AG04450 (cell line): ENCODE results near the gene DNAJC15. TPM values are rescaled to one million over a fixed set of nuclear protein-coding genes. Genes with fewer than 3 reads are reported as not detected.
"Not testable (repeated sequence)": the region's sequence is repeated elsewhere in the genome, so short reads cannot be mapped to it uniquely, and the experiment has no call there.

ENCODE experiments used
- CTCF ChIA-PET: fragments of 300-600, 350-600 bp; formaldehyde crosslinking; extraction: SDS; loops from one replicate; lab custom pipeline; 2022; ENCODE audit warnings: antibody characterized with exemption, inconsistent platforms; lab: Charles Lee
- POLR2A ChIA-PET: fragments of 350-600 bp; formaldehyde crosslinking; extraction: SDS; loops from one replicate; lab custom pipeline; 2021; ENCODE audit warnings: antibody characterized with exemption, inconsistent platforms; lab: Yijun Ruan, JAX
- DNase-seq: peaks from one replicate; pipeline ENCODE4 v3.0.0-alpha.2; 2011; ENCODE audit warnings: low read depth, low spot score
- H3K27ac ChIP-seq: one replicate; pipeline ENCODE4 v1.5.1; 2012; ENCODE audit warnings: low read depth, low read length, control low read depth
- H3K27me3 ChIP-seq: one replicate; pipeline ENCODE4 v1.6.0; 2012; ENCODE audit warnings: low read length; ENCODE audit not compliant: control insufficient read depth, insufficient read depth
- H3K4me3 ChIP-seq: 2 replicates; pipeline ENCODE4 v1.5.1; 2011; ENCODE audit warnings: mild to moderate bottlenecking, low read depth, low read length, control low read depth
- H3K9me3 ChIP-seq: 2 replicates; pipeline ENCODE4 v1.5.1; 2012; ENCODE audit warnings: low read length; ENCODE audit not compliant: control insufficient read depth, insufficient read depth
- polyA plus RNA-seq: library from polyadenylated mRNA; depleted of rRNA; stranded (reverse); fragments of >200 nt; gene quantifications from 2 replicates; pipeline ENCODE4 v1.2.3, GENCODE V29; 2011
- TF ChIP-seq, protein P1 (sequence below): IDR thresholded peaks from 2 replicates; pipeline ENCODE4 v1.5.1; 2011; ENCODE audit warnings: low read depth, low read length, control low read depth, inconsistent platforms

Gene DNAJC15
- polyA plus RNA-seq, 1 experiment: 48.6 TPM

- Histone ChIP-seq H3K4me3 (no peak overlapping the region), H3K27ac (no peak overlapping the region), H3K27me3 (no peaks in the 10 kb centered on the region), H3K9me3 (no peaks in the 10 kb centered on the region; the same call in 1 of the 2 replicates)
- TF ChIP-seq, protein P1, sequence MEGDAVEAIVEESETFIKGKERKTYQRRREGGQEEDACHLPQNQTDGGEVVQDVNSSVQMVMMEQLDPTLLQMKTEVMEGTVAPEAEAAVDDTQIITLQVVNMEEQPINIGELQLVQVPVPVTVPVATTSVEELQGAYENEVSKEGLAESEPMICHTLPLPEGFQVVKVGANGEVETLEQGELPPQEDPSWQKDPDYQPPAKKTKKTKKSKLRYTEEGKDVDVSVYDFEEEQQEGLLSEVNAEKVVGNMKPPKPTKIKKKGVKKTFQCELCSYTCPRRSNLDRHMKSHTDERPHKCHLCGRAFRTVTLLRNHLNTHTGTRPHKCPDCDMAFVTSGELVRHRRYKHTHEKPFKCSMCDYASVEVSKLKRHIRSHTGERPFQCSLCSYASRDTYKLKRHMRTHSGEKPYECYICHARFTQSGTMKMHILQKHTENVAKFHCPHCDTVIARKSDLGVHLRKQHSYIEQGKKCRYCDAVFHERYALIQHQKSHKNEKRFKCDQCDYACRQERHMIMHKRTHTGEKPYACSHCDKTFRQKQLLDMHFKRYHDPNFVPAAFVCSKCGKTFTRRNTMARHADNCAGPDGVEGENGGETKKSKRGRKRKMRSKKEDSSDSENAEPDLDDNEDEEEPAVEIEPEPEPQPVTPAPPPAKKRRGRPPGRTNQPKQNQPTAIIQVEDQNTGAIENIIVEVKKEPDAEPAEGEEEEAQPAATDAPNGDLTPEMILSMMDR: no peak
- CTCF ChIA-PET: no interaction called here
- DNase-seq: no peak
- POLR2A ChIA-PET: no interaction called here
Observed at GRCh38 chr13:43031881-43032280, 8.5 kb downstream of the DNAJC15 start.

DNA sequence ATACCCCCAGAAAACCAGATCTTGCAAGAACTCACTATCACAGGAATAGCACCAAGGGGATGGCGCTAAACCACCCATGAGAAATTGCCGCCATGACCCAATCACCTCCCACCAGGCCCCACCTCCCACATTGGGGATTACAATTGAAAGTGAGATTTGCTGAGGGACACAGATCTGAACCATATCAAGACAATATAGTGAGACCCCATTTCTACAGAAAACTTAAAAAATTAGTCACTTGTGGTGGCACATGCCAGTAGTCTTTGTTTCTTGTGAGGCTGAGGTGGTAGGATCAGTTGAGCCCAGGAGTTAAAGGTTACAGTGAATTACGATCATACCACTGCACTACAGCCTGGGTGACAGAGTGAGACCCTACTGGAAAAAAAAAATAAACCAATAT is 9.7 kb downstream of the DNAJC15 start:
- TF ChIP-seq, protein P1: no peak
- Histone ChIP-seq H3K9me3 (no peaks in the 10 kb centered on the region; the same call in 1 of the 2 replicates), H3K27me3 (no peaks in the 10 kb centered on the region), H3K4me3 (no peak overlapping the region), H3K27ac (no peak overlapping the region)
- ChIA-PET CTCF (no interaction called here), POLR2A (no interaction called here)
- DNase-seq: no peak

GRCh38 chr13:43036351-43037250 is 13.2 kb downstream of the DNAJC15 start:
- no peaks in the 10 kb centered on the region for H3K27me3 ChIP-seq
- ChIA-PET CTCF (interaction anchor here (0.6 to 1.4 kb wide), 3 partner anchors 67 to 427 kb away, joined by 3 to 6 read pairs (median 4); no protein-coding TSS in a partner anchor), POLR2A (no interaction called here)
- H3K4me3 ChIP-seq: no peak overlapping the region
- TF ChIP-seq, protein P1: no peak
- H3K9me3 ChIP-seq: no peaks in the 10 kb centered on the region; the same call in 1 of the 2 replicates
- H3K27ac ChIP-seq: peak overlapping the region; percentile 11
- DNase-seq: no peak

- CTCF ChIA-PET: no interaction called here
- POLR2A ChIA-PET: no interaction called here
- Histone ChIP-seq H3K27ac (no peak overlapping the region), H3K9me3 (no peaks in the 10 kb centered on the region; the same call in 1 of the 2 replicates), H3K4me3 (no peak overlapping the region), H3K27me3 (no peaks in the 10 kb centered on the region)
- DNase-seq: no peak
- TF ChIP-seq, protein P1: no peak
Observed at GRCh38 chr13:43039966-43040365, 16.6 kb downstream of the DNAJC15 start.

DNA sequence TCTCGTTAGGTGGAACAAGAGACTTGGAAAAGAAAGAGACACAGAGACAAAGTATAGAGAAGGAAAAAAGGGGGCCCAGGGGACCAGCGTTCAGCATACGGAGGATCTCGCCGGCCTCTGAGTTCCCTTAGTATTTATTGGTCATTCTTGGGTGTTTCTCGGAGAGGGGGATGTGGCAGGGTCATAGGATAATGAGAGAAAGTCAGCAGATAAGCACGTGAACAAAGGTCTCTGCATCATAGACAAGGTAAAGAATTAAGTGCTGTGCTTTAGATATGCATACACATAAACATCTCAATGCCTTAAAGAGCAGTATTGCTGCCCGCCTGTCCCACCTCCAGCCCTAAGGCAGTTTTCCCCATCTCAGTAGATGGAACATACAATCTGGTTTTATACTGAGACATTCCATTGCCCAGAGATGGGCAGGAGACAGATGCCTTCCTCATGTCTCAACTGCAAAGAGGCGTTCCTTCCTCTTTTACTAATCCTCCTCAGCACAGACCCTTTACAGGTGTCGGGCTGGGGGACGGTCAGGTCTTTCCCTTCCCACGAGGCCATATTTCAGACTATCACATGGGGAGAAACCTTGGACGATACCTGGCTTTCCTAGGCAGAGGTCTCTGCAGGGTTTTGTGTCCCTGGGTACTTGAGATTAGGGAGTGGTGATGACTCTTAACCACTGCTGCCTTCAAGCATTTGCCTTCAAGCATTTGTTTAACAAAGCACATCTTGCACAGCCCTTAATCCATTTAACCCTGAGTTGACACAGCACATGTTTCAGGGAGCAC is 17.4 kb downstream of the DNAJC15 start:
- CTCF ChIA-PET, H3K9me3 ChIP-seq, H3K27ac ChIP-seq, DNase-seq, POLR2A ChIA-PET, H3K4me3 ChIP-seq, H3K27me3 ChIP-seq: not testable (repeated sequence)
